ENCODE results near the gene FLRT3. TPM values are rescaled to one million over a fixed set of nuclear protein-coding genes. Genes with fewer than 3 reads are reported as not detected.

Gene FLRT3
- not detected for total RNA-seq
- total RNA-seq (2013) = not detected

DNA sequence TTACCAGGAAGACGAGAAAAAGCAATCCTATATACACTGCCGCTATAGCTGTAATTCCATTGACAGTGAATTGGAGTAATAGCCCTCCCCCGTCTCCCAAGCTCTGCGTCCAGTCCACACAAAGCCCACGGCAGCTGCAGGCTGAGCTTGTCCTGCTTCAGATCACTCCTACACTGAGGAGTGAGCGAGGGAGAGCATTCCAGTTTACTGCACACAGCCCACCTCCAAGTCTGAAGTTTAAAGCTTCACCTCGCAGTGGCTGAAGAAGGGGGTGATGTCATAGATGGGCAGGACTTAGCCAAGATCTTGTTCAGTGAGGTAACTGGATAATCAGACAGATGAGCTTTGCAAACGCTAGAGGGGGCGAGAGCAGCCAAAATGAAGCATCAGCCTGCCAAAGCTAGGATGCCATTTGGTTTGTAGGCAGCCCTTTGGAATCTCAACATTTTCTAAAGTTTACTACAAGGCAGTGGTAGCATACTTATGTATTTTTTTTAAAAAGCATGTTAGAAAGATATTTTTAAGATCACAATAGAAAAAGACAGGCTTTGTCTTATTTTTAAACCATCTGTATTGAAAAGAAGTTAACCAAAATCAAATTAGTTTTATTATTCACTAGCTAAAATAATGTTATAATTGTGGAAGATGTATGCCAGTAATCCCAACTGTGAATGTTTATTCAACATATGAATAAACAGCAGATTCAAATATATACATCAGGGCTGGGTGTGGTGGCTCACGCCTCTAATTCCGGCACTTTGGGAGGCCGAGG, at the start of gene FLRT3:
TSS of gene FLRT3 (minus strand) at position 213 of the 772 bp plus-strand sequence. CDS start 10,106 bp downstream, outside the sequence.
- H3K9me3 Mint-ChIP-seq = peaks cover 2 to 3% of the 10 kb centered on the region in 2 donors
- Histone ChIP-seq H3K4me3 (ENCODE audit: low read length) (no peak within 1 kb of the TSS), H3K36me3 (ENCODE audit: control insufficient read depth, insufficient read depth, low read length) (no peaks in the 10 kb centered on the region), H3K27ac (ENCODE audit: low read length) (no peak within 1 kb of the TSS), H3K4me1 (ENCODE audit: control insufficient read depth, insufficient read depth, low read length) (no peaks in the 10 kb centered on the region), H3K9me3 (ENCODE audit: control insufficient read depth, insufficient read depth, low read length) (no peaks in the 10 kb centered on the region), H3K27me3 (ENCODE audit: control insufficient read depth, insufficient read depth, low read length) (no peaks in the 10 kb centered on the region)
- DNase-seq (no peak), ATAC-seq (no peak)
- intact Hi-C loops (cut with micrococcal nuclease) = no loop called here
- no peak within 1 kb of the TSS for H3K4me3 Mint-ChIP-seq
- WGBS (ENCODE audit: insufficient coverage) = 29% methylated on average over 10 of the region's 12 CpGs
- no peak within 1 kb of the TSS for H3K27ac Mint-ChIP-seq
- TF ChIP-seq, protein P1, sequence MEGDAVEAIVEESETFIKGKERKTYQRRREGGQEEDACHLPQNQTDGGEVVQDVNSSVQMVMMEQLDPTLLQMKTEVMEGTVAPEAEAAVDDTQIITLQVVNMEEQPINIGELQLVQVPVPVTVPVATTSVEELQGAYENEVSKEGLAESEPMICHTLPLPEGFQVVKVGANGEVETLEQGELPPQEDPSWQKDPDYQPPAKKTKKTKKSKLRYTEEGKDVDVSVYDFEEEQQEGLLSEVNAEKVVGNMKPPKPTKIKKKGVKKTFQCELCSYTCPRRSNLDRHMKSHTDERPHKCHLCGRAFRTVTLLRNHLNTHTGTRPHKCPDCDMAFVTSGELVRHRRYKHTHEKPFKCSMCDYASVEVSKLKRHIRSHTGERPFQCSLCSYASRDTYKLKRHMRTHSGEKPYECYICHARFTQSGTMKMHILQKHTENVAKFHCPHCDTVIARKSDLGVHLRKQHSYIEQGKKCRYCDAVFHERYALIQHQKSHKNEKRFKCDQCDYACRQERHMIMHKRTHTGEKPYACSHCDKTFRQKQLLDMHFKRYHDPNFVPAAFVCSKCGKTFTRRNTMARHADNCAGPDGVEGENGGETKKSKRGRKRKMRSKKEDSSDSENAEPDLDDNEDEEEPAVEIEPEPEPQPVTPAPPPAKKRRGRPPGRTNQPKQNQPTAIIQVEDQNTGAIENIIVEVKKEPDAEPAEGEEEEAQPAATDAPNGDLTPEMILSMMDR (IDR thresholded peaks at IDR 0.05) = no peak
- H3K27me3 Mint-ChIP-seq (ENCODE audit: low read depth in 2 of 2) = no peaks in the 10 kb centered on the region
- H3K36me3 Mint-ChIP-seq = no peaks in the 10 kb centered on the region
- no peaks in the 10 kb centered on the region for H3K4me1 Mint-ChIP-seq

DNA sequence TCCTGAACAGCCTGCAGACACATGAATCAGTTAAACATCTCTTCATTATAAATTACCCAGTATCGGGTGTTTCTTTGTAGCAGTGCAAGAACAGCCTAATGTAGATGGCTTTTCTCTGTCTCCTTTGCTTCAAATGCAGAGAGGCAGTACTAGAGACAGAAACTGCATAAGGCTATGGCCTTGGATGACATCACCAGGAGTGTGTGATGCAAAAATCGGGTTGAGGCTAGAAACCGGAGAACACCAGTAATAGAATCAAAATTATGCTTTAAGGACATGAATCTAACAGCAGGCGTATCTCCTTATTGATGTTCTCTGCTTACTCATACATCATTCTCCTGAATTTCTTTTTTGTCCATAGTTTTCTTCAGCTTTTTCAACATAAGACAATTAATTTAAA, 49.3 kb upstream of the FLRT3 start:
- no peak overlapping the region for H3K27ac ChIP-seq (ENCODE audit: low read length)
- H3K4me3 ChIP-seq (ENCODE audit: low read length) = no peak overlapping the region
- DNase-seq = no peak
- H3K9me3 ChIP-seq (ENCODE audit: control insufficient read depth, insufficient read depth, low read length) = peaks cover 6% of the 10 kb centered on the region
- TF ChIP-seq, protein P1 (IDR thresholded peaks at IDR 0.05) = no peak
- H3K27me3 ChIP-seq (ENCODE audit: control insufficient read depth, insufficient read depth, low read length) = no peaks in the 10 kb centered on the region
- no peak overlapping the region for H3K27ac Mint-ChIP-seq
- peaks cover 5% of the 10 kb centered on the region for H3K36me3 Mint-ChIP-seq
- H3K27me3 Mint-ChIP-seq (ENCODE audit: low read depth in 2 of 2) = no peaks in the 10 kb centered on the region
- no peaks in the 10 kb centered on the region for H3K4me1 ChIP-seq (ENCODE audit: control insufficient read depth, insufficient read depth, low read length)
- H3K9me3 Mint-ChIP-seq = peaks cover 10 to 11% of the 10 kb centered on the region in 2 donors
- H3K36me3 ChIP-seq (ENCODE audit: control insufficient read depth, insufficient read depth, low read length) = no peaks in the 10 kb centered on the region
- intact Hi-C loops (cut with micrococcal nuclease) = no loop called here
- no peak overlapping the region for H3K4me3 Mint-ChIP-seq
- no peaks in the 10 kb centered on the region for H3K4me1 Mint-ChIP-seq
- WGBS (ENCODE audit: insufficient coverage) = 93% methylated on average over 4 of the region's 4 CpGs
- no peak for ATAC-seq

DNA sequence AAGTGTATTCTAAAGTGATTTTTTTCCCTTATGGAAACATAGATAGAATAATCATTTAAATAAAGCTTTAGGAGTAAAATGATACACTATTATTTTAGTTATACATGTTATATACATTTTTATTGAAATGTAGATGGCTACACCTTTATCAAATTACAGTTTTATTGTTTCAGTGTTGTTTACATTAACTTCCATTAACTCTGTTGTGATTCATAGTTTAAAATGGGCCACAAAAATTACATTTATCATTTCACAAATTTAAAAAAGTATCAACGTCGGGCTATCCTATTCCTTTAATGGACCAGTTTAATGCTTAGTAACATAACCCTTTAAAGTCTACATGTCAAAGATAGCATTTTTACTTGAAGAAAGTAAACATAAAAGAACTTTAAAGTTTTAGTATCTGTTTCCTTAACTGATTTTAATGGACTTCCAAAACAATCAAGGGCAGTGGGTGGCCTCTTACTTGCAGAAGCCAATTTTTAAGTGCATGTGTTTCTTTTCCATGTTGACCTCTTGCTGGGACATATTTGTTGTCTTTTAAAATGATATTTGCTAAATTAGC, 47.8 kb upstream of the FLRT3 start:
- Histone ChIP-seq H3K36me3 (ENCODE audit: control insufficient read depth, insufficient read depth, low read length) (no peaks in the 10 kb centered on the region), H3K4me1 (ENCODE audit: control insufficient read depth, insufficient read depth, low read length) (no peaks in the 10 kb centered on the region), H3K27me3 (ENCODE audit: control insufficient read depth, insufficient read depth, low read length) (no peaks in the 10 kb centered on the region), H3K27ac (ENCODE audit: low read length) (no peak overlapping the region), H3K4me3 (ENCODE audit: low read length) (no peak overlapping the region), H3K9me3 (ENCODE audit: control insufficient read depth, insufficient read depth, low read length) (peaks cover 6% of the 10 kb centered on the region)
- TF ChIP-seq, protein P1 (IDR thresholded peaks at IDR 0.05) = no peak
- no CpG with 5 or more reads among the region's 2 CpGs for WGBS (ENCODE audit: insufficient coverage)
- Mint-ChIP-seq H3K27ac (no peak overlapping the region), H3K36me3 (peaks cover 5% of the 10 kb centered on the region), H3K9me3 (peaks cover 8 to 13% of the 10 kb centered on the region in 2 donors), H3K4me1 (no peaks in the 10 kb centered on the region), H3K27me3 (ENCODE audit: low read depth in 2 of 2) (no peaks in the 10 kb centered on the region), H3K4me3 (no peak overlapping the region)
- no peak for ATAC-seq
- intact Hi-C loops (cut with micrococcal nuclease) = no loop called here
- no peak for DNase-seq
